Middle frontal gyrus (tissue), 1 donor: ENCODE measurements around the gene WDR88.
"Not testable (repeated sequence)": the region's sequence is repeated elsewhere in the genome, so short reads cannot be mapped to it uniquely, and the experiment has no call there.

Experiments used
- DNase-seq: peaks from one replicate; pipeline ENCODE4 v3.0.0-alpha.2; 2015; ENCODE audit warnings: low spot score; ENCODE audit errors: extremely low spot score

Gene WDR88

GRCh38 chr19:33196446-33197193 lies 64.7 kb downstream of the WDR88 start:
- no peak for DNase-seq

DNA sequence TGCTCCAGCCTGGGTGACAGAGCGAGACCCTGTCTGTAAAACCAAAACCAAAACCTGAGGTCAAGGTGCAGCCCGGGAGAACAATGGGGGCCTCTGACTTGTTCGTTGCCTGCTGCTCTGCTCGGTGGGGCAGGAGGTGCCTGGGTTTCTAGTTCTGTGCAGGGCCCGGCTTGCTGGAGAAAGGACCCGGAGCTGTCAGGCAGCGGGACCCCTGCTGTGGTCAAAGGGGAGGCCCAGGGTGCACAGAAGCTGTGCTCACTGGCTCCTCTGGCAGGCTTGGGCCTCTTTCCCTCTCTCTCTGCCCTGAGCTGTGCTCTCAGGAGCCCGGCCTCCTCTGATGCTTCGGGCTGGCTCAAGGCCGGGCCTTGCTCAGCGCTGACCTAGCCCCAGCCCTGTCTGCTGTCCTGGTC lies 65.7 kb downstream of the WDR88 start:
- DNase-seq: no peak

GRCh38 chr19:33198169-33198568 lies 66.3 kb downstream of the WDR88 start:
- no peak for DNase-seq

GRCh38 chr19:33199441-33200265 lies 67.7 kb downstream of the WDR88 start:
- DNase-seq: no peak

DNA sequence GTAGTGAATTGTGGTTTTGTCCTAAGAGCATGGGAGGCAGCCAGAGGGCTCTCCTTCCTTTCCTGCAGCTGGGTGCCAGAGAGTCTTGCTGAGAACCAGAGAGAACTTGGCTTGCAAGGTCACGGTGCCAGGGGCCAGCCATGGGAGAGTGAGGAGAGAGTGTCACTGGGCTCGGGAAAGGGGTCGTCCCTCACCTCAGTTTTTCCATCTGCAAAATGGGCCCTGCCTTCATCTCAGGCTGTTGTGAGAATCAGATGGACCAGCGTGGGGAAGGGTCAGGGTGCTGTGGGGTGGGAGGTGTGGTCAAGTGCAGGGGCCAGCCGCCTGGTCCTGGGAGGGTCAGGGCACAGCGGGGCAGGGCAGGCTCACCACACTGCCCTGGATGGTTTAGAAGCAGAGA lies 69.6 kb downstream of the WDR88 start:
- DNase-seq: no peak

GRCh38 chr19:33201886-33202545 lies 70.1 kb downstream of the WDR88 start:
- DNase-seq: no peak

GRCh38 chr19:33202546-33203507 lies 70.9 kb downstream of the WDR88 start:
- no peak for DNase-seq

GRCh38 chr19:33203529-33203928 lies 71.6 kb downstream of the WDR88 start:
- no peak for DNase-seq

- no peak for DNase-seq
Measured at GRCh38 chr19:33204136-33204973, 72.4 kb downstream of the WDR88 start.

DNA sequence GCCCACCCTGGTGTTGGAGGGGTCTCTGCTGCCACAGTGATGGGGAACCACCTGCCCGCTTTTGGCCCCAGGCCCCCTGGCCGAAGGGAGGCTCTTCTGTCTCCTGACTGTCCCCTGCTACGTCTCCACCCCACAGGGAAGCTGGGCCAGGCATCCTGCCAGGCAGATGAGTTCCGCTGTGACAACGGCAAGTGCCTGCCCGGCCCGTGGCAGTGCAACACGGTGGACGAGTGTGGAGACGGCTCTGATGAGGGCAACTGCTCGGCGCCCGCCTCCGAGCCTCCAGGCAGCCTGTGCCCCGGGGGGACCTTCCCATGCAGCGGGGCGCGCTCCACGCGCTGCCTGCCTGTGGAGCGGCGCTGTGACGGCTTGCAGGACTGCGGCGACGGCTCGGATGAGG lies 73.2 kb downstream of the WDR88 start:
- no peak for DNase-seq

GRCh38 chr19:33205531-33206260 lies 73.8 kb downstream of the WDR88 start:
- no peak for DNase-seq

GRCh38 chr19:33206261-33207039 lies 74.5 kb downstream of the WDR88 start:
- no peak for DNase-seq

DNA sequence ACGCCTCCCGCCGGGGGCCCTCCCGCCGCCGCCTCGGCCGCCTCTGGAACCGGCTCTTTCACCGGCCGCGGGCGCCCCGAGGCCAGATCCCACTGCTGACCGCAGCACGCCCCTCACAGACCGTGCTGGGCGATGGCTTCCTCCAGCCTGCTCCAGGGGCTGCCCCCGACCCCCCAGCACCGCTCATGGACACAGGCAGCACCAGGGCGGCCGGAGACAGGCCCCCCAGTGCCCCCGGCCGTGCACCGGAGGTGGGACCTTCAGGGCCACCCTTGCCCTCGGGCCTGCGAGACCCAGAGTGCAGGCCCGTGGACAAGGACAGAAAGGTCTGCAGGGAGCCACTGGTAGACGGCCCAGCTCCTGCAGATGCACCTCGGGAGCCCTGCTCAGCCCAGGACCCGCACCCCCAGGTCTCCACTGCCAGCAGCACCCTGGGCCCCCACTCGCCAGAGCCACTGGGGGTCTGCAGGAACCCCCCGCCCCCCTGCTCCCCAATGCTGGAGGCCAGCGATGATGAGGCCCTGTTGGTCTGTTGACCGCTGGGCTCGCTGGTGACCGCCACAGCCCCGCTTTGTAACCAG lies 75.2 kb downstream of the WDR88 start:
- DNase-seq: no peak

DNA sequence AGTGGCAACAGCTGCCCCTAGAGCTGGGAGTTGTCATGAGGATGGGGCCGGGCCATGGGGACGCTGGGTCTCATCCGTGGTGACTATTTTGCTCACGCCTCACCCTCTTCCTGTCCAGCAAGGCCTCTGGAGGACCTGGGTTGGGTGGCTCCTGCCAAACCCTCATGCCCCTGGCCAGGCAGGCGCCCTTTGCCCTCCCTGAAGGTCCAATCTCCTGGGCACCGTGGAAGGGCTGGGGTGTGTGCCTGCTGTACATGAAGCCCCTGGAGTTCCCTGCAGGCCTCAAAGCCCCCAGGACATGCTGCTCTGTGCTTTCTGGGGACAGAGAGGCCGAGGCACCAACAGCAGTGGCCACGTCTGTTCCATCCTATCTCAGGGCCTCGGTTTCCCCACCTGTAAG lies 76.0 kb downstream of the WDR88 start:
- DNase-seq: no peak

GRCh38 chr19:33208371-33208895 lies 76.5 kb downstream of the WDR88 start:
- DNase-seq: no peak

- DNase-seq: no peak
Measured at GRCh38 chr19:33208904-33209849, 77.3 kb downstream of the WDR88 start.

DNA sequence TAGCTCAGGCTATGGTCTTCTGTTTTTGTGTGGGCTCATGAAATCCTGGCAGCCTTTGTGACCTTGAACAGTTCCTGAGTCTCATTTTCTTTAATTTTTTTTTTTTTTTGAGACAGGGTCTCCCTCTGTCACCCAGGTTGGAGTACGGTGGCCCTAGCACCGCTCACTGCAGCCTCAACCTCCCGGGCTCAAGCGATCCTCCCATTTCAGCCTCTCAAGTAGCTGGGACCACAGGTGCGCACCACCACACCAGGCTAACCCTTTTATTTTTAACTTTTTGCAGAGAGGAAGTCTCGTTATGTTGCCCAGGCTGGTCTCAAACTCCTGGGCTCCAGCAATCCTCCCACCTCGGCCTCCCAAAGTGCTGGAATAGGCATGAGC lies 77.9 kb downstream of the WDR88 start:
- DNase-seq: not testable (repeated sequence)
